K562 (cell line): Measurements from ENCODE around the gene HMGCL. TPM values are rescaled to one million over a fixed set of nuclear protein-coding genes. Genes with fewer than 3 reads are reported as not detected.

ENCODE experiments used
- BCL6 ChIP-seq: fragments of 250-450 bp; sonication (Bioruptor Pico); IDR thresholded peaks from 2 replicates; pipeline ENCODE4 v1.4.0; 2020
- CBX2 ChIP-seq: fragments of 200-600 bp; sonication (generic); IDR thresholded peaks from one replicate; pipeline ENCODE4 v1.6.1; 2012; ENCODE audit warnings: mild to moderate bottlenecking, low read length, inconsistent platforms; ENCODE audit not compliant: insufficient read depth, poor library complexity, severe bottlenecking
- DACH1 ChIP-seq: fragments of 450-650 bp; IDR thresholded peaks from 2 replicates; pipeline ENCODE4 v1.6.1; 2018; ENCODE audit not compliant: partially characterized antibody
- ESRRB ChIP-seq: fragments of 250-450 bp; sonication (Bioruptor Pico); IDR thresholded peaks from 2 replicates; pipeline ENCODE4 v1.5.0; 2020; ENCODE audit warnings: mild to moderate bottlenecking, moderate library complexity, borderline replicate concordance
- ETV5 ChIP-seq: sonication (generic); formaldehyde crosslinking; IDR thresholded peaks from 2 replicates; pipeline ENCODE4 v1.4.0; 2020; ENCODE audit warnings: low read depth, mild to moderate bottlenecking, missing genetic modification reagents
- KDM5B ChIP-seq: fragments of 200-600 bp; sonication (generic); IDR thresholded peaks from 2 replicates; pipeline ENCODE4 v1.6.1; 2012; ENCODE audit warnings: low read depth, mild to moderate bottlenecking, moderate library complexity, low read length, control low read depth, inconsistent platforms; ENCODE audit not compliant: insufficient replicate concordance
- MCM2 ChIP-seq: fragments of 450-650 bp; IDR thresholded peaks from 2 replicates; pipeline ENCODE4 v1.6.1; 2017; ENCODE audit warnings: low read depth, mild to moderate bottlenecking
- MECOM ChIP-seq: fragments of 250-450 bp; sonication (Bioruptor Pico); IDR thresholded peaks from 2 replicates; pipeline ENCODE4 v1.8.0; 2022; ENCODE audit warnings: inconsistent platforms
- NR4A1 ChIP-seq, 2 experiments: fragments of 250-450 bp in 1 of 2; fragments of 450-650 bp in 1 of 2; sonication (Bioruptor Pico) in 1 of 2; IDR thresholded peaks; 2 replicates each; pipeline versions ENCODE4 v1.4.0 to v1.6.1; 2016 to 2020; ENCODE audit warnings: mild to moderate bottlenecking in 2 of 2, missing compliant biosample characterization in 1 of 2, missing genetic modification characterization in 1 of 2, moderate library complexity in 1 of 2
- PRPF4 ChIP-seq: fragments of 200-400 bp; formaldehyde crosslinking; IDR thresholded peaks from one replicate; pipeline ENCODE4 v1.6.1; 2017; ENCODE audit warnings: low read length, low read depth, mild to moderate bottlenecking; ENCODE audit not compliant: insufficient read depth, poor library complexity, severe bottlenecking
- PURB ChIP-seq: sonication (generic); formaldehyde crosslinking; IDR thresholded peaks from 2 replicates; pipeline ENCODE4 v1.9.0; 2021; ENCODE audit warnings: low read depth, mild to moderate bottlenecking, missing genetic modification reagents
- RBM34 ChIP-seq: fragments of 200-400 bp; formaldehyde crosslinking; IDR thresholded peaks from 2 replicates; pipeline ENCODE4 v1.6.1; 2018; ENCODE audit warnings: low read length, borderline replicate concordance; ENCODE audit not compliant: insufficient read depth
- SMARCB1 ChIP-seq: IDR thresholded peaks from 2 replicates; pipeline ENCODE4 v1.6.1; 2011; ENCODE audit warnings: improper control_type of control experiment, low read depth; ENCODE audit not compliant: insufficient read length
- SOX6 ChIP-seq: fragments of 450-650 bp; IDR thresholded peaks from 2 replicates; pipeline ENCODE4 v1.6.1; 2014; ENCODE audit warnings: mild to moderate bottlenecking
- ZKSCAN3 ChIP-seq: fragments of 250-450 bp; sonication (Bioruptor Pico); IDR thresholded peaks from 2 replicates; pipeline ENCODE4 v1.4.0; 2020
- polyA plus RNA-seq, 8 experiments: library from polyadenylated mRNA; depleted of rRNA in 4 of 8; stranded (reverse) in 5 of 8; unstranded in 3 of 8; fragments of >200 nt; fragmentation: Nextera tagmentation in 2 of 8; fragmentation: Illumina TruSeq in 1 of 8; extraction: Ambion mirVana in 2 of 8; extraction: Trizol in 1 of 8; gene quantifications; 2 replicates each; pipeline versions ENCODE4 v1.2.1 to v1.2.3, GENCODE V29; 2011 to 2014; ENCODE audit warnings: inconsistent platforms in 1 of 8, missing spikeins in 1 of 8
- total RNA-seq, 7 experiments: library from RNA; depleted of rRNA in 6 of 7; stranded (reverse); fragments of >200 nt in 6 of 7; fragmentation: Illumina TruSeq in 2 of 7; extraction: Trizol in 2 of 7; gene quantifications; 2 replicates each; pipeline versions ENCODE4 v1.2.1 to v1.2.3, GENCODE V29; 2011 to 2021; ENCODE audit warnings: low replicate concordance in 1 of 7
- TF ChIP-seq, protein P1 (sequence below): sonication (generic); formaldehyde crosslinking; IDR thresholded peaks from 2 replicates; pipeline ENCODE4 v1.8.0; 2022; ENCODE audit warnings: mild to moderate bottlenecking, missing genetic modification reagents
- TF ChIP-seq, protein P2 (sequence below), 2 experiments: IDR thresholded peaks; 2 replicates each; pipeline ENCODE4 v1.6.1; 2012; ENCODE audit warnings: improper control_type of control experiment in 2 of 2, low read depth in 2 of 2, low read length in 2 of 2, borderline replicate concordance in 1 of 2
- TF ChIP-seq, protein P3 (sequence below): fragments of 250-450 bp; sonication (Bioruptor Pico); IDR thresholded peaks from 2 replicates; pipeline ENCODE4 v1.5.0; 2020; ENCODE audit warnings: mild to moderate bottlenecking, borderline replicate concordance

Gene HMGCL
- total and polyA plus RNA-seq, 9 of the 15 experiments (the other 6 are each of a cell fraction or from before 2014, with no cell fraction given), result 18.0 to 82.2 (median 24.2) TPM

DNA sequence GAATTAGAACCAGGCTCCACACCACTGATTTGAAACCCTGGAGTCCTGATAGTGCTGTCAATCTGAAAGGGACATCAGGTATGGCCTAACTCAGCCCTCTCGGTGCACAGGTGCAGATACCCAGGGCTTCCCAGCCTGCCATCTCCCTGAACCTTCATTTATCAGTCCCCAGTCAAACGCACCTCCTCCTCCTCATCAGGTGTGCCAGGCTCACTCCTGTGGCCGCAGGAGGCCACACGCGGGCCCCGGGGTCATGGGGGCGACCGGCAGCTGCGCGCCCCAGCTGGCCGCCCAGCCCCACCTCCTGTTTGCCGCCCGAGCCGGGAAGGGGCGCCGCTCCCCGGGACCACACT lies 42.3 kb upstream of the HMGCL start (continued):
- TF ChIP-seq MCM2 (no peak), DACH1 (peak; percentile 38), BCL6 (no peak), ETV5 (0 out of 2 replicates have a peak, but pooled peaks have one; percentile 9), KDM5B (no peak), RBM34 (no peak), SMARCB1 (no peak), NR4A1 (CRISPR knock-in tag; IDR thresholded peaks at IDR 0.05) (no peak), NR4A1 (tag; IDR thresholded peaks at IDR 0.05) (no peak), CBX2 (no peak), PRPF4 (no peak), ESRRB (no peak), ZKSCAN3 (no peak), SOX6 (no peak), PURB (CRISPR knock-in tag) (no peak), MECOM (no peak)
- TF ChIP-seq, protein P1, sequence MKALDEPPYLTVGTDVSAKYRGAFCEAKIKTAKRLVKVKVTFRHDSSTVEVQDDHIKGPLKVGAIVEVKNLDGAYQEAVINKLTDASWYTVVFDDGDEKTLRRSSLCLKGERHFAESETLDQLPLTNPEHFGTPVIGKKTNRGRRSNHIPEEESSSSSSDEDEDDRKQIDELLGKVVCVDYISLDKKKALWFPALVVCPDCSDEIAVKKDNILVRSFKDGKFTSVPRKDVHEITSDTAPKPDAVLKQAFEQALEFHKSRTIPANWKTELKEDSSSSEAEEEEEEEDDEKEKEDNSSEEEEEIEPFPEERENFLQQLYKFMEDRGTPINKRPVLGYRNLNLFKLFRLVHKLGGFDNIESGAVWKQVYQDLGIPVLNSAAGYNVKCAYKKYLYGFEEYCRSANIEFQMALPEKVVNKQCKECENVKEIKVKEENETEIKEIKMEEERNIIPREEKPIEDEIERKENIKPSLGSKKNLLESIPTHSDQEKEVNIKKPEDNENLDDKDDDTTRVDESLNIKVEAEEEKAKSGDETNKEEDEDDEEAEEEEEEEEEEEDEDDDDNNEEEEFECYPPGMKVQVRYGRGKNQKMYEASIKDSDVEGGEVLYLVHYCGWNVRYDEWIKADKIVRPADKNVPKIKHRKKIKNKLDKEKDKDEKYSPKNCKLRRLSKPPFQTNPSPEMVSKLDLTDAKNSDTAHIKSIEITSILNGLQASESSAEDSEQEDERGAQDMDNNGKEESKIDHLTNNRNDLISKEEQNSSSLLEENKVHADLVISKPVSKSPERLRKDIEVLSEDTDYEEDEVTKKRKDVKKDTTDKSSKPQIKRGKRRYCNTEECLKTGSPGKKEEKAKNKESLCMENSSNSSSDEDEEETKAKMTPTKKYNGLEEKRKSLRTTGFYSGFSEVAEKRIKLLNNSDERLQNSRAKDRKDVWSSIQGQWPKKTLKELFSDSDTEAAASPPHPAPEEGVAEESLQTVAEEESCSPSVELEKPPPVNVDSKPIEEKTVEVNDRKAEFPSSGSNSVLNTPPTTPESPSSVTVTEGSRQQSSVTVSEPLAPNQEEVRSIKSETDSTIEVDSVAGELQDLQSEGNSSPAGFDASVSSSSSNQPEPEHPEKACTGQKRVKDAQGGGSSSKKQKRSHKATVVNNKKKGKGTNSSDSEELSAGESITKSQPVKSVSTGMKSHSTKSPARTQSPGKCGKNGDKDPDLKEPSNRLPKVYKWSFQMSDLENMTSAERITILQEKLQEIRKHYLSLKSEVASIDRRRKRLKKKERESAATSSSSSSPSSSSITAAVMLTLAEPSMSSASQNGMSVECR (CRISPR knock-in tag), result peak; percentile 20; the same call in 1 of the 2 replicates
- TF ChIP-seq, protein P2, sequence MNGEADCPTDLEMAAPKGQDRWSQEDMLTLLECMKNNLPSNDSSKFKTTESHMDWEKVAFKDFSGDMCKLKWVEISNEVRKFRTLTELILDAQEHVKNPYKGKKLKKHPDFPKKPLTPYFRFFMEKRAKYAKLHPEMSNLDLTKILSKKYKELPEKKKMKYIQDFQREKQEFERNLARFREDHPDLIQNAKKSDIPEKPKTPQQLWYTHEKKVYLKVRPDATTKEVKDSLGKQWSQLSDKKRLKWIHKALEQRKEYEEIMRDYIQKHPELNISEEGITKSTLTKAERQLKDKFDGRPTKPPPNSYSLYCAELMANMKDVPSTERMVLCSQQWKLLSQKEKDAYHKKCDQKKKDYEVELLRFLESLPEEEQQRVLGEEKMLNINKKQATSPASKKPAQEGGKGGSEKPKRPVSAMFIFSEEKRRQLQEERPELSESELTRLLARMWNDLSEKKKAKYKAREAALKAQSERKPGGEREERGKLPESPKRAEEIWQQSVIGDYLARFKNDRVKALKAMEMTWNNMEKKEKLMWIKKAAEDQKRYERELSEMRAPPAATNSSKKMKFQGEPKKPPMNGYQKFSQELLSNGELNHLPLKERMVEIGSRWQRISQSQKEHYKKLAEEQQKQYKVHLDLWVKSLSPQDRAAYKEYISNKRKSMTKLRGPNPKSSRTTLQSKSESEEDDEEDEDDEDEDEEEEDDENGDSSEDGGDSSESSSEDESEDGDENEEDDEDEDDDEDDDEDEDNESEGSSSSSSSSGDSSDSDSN (IDR thresholded peaks at IDR 0.05; ENCODE audit: borderline replicate concordance in 1 of 2, low read depth in 2 of 2, low read length in 2 of 2), result no peak
- TF ChIP-seq, protein P3, sequence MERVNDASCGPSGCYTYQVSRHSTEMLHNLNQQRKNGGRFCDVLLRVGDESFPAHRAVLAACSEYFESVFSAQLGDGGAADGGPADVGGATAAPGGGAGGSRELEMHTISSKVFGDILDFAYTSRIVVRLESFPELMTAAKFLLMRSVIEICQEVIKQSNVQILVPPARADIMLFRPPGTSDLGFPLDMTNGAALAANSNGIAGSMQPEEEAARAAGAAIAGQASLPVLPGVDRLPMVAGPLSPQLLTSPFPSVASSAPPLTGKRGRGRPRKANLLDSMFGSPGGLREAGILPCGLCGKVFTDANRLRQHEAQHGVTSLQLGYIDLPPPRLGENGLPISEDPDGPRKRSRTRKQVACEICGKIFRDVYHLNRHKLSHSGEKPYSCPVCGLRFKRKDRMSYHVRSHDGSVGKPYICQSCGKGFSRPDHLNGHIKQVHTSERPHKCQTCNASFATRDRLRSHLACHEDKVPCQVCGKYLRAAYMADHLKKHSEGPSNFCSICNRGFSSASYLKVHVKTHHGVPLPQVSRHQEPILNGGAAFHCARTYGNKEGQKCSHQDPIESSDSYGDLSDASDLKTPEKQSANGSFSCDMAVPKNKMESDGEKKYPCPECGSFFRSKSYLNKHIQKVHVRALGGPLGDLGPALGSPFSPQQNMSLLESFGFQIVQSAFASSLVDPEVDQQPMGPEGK (CRISPR knock-in tag), result no peak
